HG02642 (cell line): ENCODE results near the gene NEK1.

Experiments used
- ATAC-seq: cut with Tn5 transposase; IDR thresholded peaks from one replicate; pipeline ENCODE4 v1.9.1; 2021; ENCODE audit warnings: mild to moderate bottlenecking; ENCODE audit not compliant: unreplicated experiment, poor library complexity

Gene NEK1

GRCh38 chr4:169383724-169384123 lies 228.7 kb downstream of the NEK1 start:
- ATAC-seq = no peak

GRCh38 chr4:169379688-169380087 lies 232.7 kb downstream of the NEK1 start:
- no peak for ATAC-seq

DNA sequence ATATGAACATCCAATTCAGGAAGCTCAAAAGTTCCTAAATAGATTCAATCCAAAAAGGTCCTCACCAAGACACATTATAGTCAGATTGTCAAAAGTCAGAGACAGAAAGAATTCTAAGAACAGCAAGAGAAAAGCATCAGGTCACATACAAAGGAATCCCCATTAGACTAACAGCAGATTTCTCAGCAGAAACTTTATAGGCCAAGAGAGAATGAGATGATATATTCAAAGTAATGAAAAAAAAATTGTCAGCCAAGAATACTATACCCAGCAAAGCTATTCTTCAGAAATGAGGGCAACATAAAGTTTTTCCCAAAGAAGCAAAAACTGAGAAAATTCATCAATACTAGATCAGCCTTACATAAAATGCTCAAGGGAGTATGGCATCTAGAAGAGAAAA lies 235.0 kb downstream of the NEK1 start:
- ATAC-seq = no peak

- no peak for ATAC-seq
Observed at GRCh38 chr4:169376421-169376820, 236.0 kb downstream of the NEK1 start.

- no peak for ATAC-seq
Observed at GRCh38 chr4:169372791-169373190, 239.6 kb downstream of the NEK1 start.

DNA sequence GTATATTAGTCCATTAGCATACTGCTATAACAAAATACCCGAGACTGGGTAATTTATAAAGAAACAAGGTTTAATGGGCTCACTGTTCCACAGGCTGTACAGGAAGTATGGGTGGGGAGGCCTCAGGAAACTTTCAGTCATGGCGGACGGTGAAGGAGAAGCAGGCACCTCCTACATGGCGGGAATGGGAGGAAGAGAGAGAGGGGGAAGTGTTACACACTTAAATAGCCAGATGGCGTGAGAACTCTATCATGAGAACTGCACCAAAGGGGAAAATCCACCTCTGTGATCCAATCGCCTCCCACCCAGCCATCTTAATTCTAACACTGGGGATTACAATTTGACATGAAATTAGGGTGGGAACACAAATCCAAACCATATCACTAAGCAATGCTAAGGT lies 242.7 kb downstream of the NEK1 start:
- no peak for ATAC-seq

DNA sequence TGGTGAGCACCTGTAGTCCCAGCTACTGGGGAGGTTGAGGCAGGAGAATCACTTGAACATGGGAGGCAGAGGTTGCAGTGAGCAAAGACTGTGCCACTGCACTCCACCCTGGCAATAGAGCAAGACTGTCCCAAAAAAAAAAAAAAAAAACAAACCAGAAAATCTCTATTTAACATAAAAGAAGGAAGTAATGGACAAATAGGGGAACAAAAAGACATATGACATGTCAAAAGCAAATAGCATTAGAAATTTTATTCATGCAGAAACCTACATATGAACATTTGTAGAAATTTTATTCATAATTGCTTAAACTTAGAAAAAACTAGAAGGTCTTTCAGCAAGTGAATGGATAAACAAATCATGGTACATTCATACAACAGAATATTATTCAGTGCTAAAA lies 244.6 kb downstream of the NEK1 start:
- ATAC-seq = no peak

DNA sequence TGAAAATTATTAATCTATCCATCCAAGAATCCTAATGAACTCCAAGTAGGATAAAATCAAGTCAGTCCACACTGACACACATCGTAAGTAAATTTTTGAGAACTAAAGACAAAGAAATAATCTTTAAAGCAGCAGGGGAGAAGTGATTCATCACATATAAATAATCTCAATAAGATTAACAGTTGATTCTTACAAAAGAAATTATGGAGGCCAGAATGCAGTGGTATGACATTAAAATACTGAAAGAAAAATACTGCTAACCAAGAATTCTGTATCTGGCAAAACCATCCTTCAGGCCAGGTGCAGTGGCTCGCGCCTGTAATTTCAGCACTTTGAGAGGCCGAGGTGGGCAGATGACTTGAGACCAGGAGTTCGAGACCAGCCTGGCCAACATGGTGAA lies 245.6 kb downstream of the NEK1 start:
- no peak for ATAC-seq

DNA sequence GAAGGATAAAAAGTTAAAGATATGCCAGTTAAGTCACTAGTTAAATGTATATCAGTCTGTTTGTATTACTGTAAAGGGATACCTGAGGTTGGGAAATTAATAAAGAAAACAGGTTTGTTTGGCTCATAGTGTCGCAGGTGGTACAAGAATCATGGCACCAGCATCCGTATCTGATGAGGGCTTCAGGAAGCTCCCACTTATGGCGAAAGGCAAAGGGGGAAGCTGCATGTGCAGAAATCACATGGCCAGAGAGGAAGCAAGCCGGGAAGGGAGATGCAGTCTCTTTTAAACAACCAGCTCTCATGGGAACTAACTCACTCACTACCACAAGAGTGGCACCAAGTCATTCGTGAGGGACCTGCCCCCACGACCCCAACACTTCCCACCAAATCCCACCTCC lies 249.8 kb downstream of the NEK1 start:
- no peak for ATAC-seq

DNA sequence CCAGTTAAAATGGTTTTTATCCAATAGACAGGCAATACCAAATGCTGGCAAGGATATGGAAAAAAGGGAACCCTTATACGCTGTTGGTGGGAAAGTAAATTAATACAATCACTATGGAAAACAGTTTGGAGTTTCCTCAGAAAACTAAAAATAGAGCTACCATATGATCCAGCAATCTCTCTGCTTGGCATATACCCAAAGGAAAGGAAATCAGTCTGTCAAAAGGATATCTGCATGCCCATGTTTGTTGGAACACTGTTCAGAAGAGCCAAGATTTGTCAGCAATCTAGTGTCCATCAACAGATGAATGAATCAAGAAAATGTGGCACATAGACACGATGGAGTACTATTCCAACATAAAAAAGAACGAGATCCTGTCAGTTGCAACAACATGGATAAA lies 250.6 kb downstream of the NEK1 start:
- ATAC-seq = no peak

DNA sequence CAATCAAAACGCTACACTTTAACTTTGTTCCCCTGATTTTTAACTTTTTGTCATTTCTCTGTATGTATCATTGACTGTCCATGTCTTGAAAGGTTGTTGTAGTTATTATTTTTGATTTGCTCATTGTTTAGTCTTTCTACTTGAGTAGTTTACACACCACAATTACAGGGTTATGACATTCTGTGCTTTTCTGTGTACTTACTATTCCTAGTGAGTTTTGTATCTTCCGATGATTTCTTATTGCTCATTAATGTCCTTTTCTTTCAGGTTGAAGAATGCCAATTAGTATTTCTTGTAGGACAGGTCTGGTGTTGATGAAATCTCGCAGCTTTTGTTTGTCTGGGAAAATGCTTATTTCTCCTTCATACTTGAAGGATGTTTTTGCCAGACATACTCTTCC lies 252.4 kb downstream of the NEK1 start:
- no peak for ATAC-seq

DNA sequence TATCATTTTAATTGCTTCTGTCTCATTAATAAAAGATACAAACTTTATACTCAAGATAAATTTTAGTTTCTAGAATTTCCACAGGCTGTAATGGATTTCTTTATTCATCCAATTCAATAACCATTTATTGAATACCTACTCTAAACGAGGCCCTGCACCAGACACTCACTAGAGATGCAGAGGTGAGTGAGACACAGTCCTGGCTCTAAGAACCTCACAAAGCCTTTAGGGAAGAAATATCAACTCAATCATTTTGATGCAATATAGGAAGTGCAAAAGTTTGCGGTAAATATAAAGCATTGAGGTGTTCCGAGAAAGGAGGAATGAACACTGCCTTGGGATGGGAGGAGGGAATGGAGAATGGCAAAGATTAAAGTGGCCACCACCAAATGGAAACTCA lies 260.0 kb downstream of the NEK1 start:
- no peak for ATAC-seq

GRCh38 chr4:169351872-169352271 lies 260.5 kb downstream of the NEK1 start:
- no peak for ATAC-seq

GRCh38 chr4:169348541-169348940 lies 263.8 kb downstream of the NEK1 start:
- no peak for ATAC-seq

- no peak for ATAC-seq
Observed at GRCh38 chr4:169346840-169347239, 265.5 kb downstream of the NEK1 start.

DNA sequence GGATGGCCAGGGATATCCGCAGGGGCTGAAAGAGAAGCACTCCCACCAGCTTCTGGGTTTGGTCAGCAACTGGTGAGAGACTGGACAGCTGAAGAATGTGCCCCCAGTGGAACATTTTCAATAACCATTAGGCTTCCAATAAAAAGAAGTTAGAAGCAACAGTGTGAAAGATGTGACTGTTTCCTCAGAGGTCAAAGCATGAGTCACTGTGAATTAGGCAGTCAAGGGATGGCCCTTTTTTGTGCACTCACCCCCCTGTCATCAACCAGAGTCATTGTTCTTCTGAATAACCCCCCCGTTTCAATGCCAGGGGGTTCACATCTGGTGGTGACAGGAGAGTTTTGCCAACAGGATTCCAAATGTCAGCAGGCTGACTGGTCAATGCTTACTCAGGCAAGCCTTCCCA lies 267.1 kb downstream of the NEK1 start:
- ATAC-seq = no peak
